ENCODE measurements around the gene BRINP2.

BRINP2 gene

DNA sequence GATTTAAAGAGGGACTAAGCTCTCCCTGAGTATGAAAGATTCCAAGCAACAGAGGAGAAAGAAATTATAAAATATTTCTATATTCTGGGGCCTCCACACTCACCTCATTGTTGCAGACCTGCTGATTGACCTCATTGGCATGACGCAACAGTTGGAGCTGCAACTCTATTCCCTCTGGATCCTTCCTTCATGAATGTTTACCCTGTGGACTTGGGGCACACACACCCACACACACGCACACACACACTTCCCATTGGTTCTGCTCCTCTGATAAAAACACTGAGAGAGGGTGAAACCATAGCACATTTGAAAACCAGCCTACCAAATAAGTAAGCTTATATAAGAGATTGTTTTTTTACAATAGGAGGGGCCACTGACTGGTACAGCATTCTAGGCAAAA lies 159.1 kb downstream of the BRINP2 start:
- no peaks in the 10 kb centered on the region for H4K20me1 ChIP-seq
- no peak overlapping the region for H3K4me3 ChIP-seq
- H3K4me1 ChIP-seq, result no peaks in the 10 kb centered on the region
- H3K36me3 ChIP-seq, result no peaks in the 10 kb centered on the region
- no peaks in the 10 kb centered on the region; the same call in 1 of the 2 replicates for H3K9me3 ChIP-seq
- H3K27ac ChIP-seq, result no peak overlapping the region
- H3K27me3 ChIP-seq, result no peaks in the 10 kb centered on the region
- TF ChIP-seq Cebpa-rat (IDR thresholded peaks at IDR 0.05), result no peak
- no peak overlapping the region for H3K9ac ChIP-seq
- no peak overlapping the region for H3K4me2 ChIP-seq

Measured in BLaER1 (cell line).